A549 (cell line): Measurements from ENCODE around the gene IDH2. TPM values are rescaled to one million over a fixed set of nuclear protein-coding genes. Genes with fewer than 3 reads are reported as not detected.
"Not testable (repeated sequence)": the region's sequence is repeated elsewhere in the genome, so short reads cannot be mapped to it uniquely, and the experiment has no call there.

ENCODE experiments used
- ATAC-seq, 2 experiments: fragments of 200-7000 bp in 1 of 2; fragments of >200 bp in 1 of 2; cut with Nextera tagmentation in 1 of 2; cut with Tn5 transposase in 1 of 2; 3 replicates each; pipeline versions ENCODE4 v1.8.0 to v1.9.1; 2018 to 2020; ENCODE audit warnings: mild to moderate bottlenecking in 1 of 2, moderate library complexity in 1 of 2
- CTCF ChIA-PET: fragments of 300-600 bp; sonication (Branson Sonifier 250); formaldehyde crosslinking; extraction: SDS; loops from one replicate; lab custom pipeline; 2021; ENCODE audit warnings: antibody characterized with exemption, inconsistent platforms; lab: Yijun Ruan, JAX
- POLR2A ChIA-PET: fragments of 350-600 bp; formaldehyde crosslinking; extraction: SDS; loops from one replicate; lab custom pipeline; 2021; ENCODE audit warnings: antibody characterized with exemption, inconsistent platforms; lab: Yijun Ruan, JAX
- DNase-seq, 2 experiments: peaks; one replicate each; pipeline versions ENCODE4 v3.0.0 to v3.0.0-alpha.2; 2011 to 2016; ENCODE audit warnings: low read depth in 1 of 2, low spot score in 1 of 2
- FAIRE-seq: peaks from 2 replicates; lab custom pipeline; 2011; peaks lifted over from hg19 to GRCh38; lab: Jason Lieb, UNC
- H3K27ac ChIP-seq, 2 experiments: fragments of >200 bp; sonication (Bioruptor Twin); formaldehyde crosslinking; 3 replicates each; pipeline ENCODE4 v1.5.1; 2016 to 2017
- H3K4me1 ChIP-seq: fragments of >200 bp; sonication (Bioruptor Twin); formaldehyde crosslinking; 3 replicates; pipeline ENCODE4 v1.6.1; 2016
- H3K4me2 ChIP-seq: fragments of >200 bp; sonication (Bioruptor Twin); formaldehyde crosslinking; 3 replicates; pipeline ENCODE4 v1.6.1; 2016
- H3K4me3 ChIP-seq: fragments of >200 bp; sonication (Bioruptor Twin); formaldehyde crosslinking; 3 replicates; pipeline ENCODE4 v1.5.1; 2016
- H3K9me3 ChIP-seq: fragments of >200 bp; sonication (Bioruptor Twin); formaldehyde crosslinking; 3 replicates; pipeline ENCODE4 v1.6.1; 2016
- BHLHE40 ChIP-seq: IDR thresholded peaks from 2 replicates; pipeline ENCODE4 v1.6.1; 2012; ENCODE audit warnings: low read depth, low read length, inconsistent platforms
- CBX8 ChIP-seq: fragments of 200-600 bp; sonication (generic); IDR thresholded peaks from 2 replicates; pipeline ENCODE4 v1.6.1; 2016
- CEBPB ChIP-seq, 2 experiments: fragments of >200 bp in 1 of 2; sonication (Bioruptor Twin) in 1 of 2; formaldehyde crosslinking in 1 of 2; IDR thresholded peaks; 2 replicates each; pipeline ENCODE4 v1.6.1; 2012 to 2016
- CHD2 ChIP-seq: fragments of 150-350 bp; IDR thresholded peaks from 2 replicates; pipeline ENCODE4 v1.6.1; 2014; ENCODE audit warnings: low read length; ENCODE audit not compliant: partially characterized antibody
- CTCF ChIP-seq: fragments of >200 bp; sonication (Bioruptor Twin); formaldehyde crosslinking; IDR thresholded peaks from 3 replicates; pipeline ENCODE4 v1.5.1; 2016
- FOSL2 ChIP-seq, 2 experiments: fragments of 450-650 bp in 1 of 2; fragments of >200 bp in 1 of 2; sonication (Bioruptor Twin) in 1 of 2; formaldehyde crosslinking; IDR thresholded peaks; 2 replicates each; pipeline versions ENCODE4 v1.5.0 to v1.6.1; 2016 to 2020; ENCODE audit warnings: mild to moderate bottlenecking in 1 of 2, moderate library complexity in 1 of 2
- HES2 ChIP-seq: fragments of >200 bp; sonication (Bioruptor Twin); formaldehyde crosslinking; IDR thresholded peaks from 2 replicates; pipeline ENCODE4 v1.6.1; 2016
- KDM5A ChIP-seq: fragments of 200-600 bp; sonication (generic); IDR thresholded peaks from 2 replicates; pipeline ENCODE4 v1.6.1; 2016; ENCODE audit warnings: antibody characterized with exemption, mild to moderate bottlenecking
- MAFK ChIP-seq: fragments of 450-650 bp; IDR thresholded peaks from 2 replicates; pipeline ENCODE4 v1.6.1; 2014; ENCODE audit not compliant: partially characterized antibody
- POLR2AphosphoS2 ChIP-seq: conservative IDR thresholded peaks from 2 replicates; pipeline ENCODE4 v1.6.1; 2012; ENCODE audit warnings: low read length, improper control_type of control experiment, inconsistent platforms
- RAD21 ChIP-seq, 2 experiments: fragments of >200 bp in 1 of 2; sonication (Bioruptor Twin) in 1 of 2; formaldehyde crosslinking in 1 of 2; IDR thresholded peaks in 1 of 2; conservative IDR thresholded peaks in 1 of 2; 2 replicates in 1 of 2; 3 replicates in 1 of 2; pipeline ENCODE4 v1.6.1; 2012 to 2018; ENCODE audit warnings: inconsistent platforms in 1 of 2
- RARB ChIP-seq: fragments of 250-450 bp; sonication (Bioruptor Pico); IDR thresholded peaks from 2 replicates; pipeline ENCODE4 v1.8.0; 2021; ENCODE audit warnings: mild to moderate bottlenecking, moderate library complexity
- REST ChIP-seq: fragments of 200-600 bp; sonication (generic); IDR thresholded peaks from 2 replicates; pipeline ENCODE4 v1.6.1; 2016; ENCODE audit warnings: antibody characterized with exemption, mild to moderate bottlenecking, moderate library complexity
- RFX5 ChIP-seq: fragments of 450-650 bp; IDR thresholded peaks from 2 replicates; pipeline ENCODE4 v1.7.1; 2014; ENCODE audit warnings: antibody characterized with exemption, mild to moderate bottlenecking, moderate library complexity
- SREBF2 ChIP-seq: fragments of 450-650 bp; IDR thresholded peaks from 2 replicates; pipeline ENCODE4 v1.6.1; 2014; ENCODE audit warnings: mild to moderate bottlenecking, moderate library complexity
- ZNF302 ChIP-seq: fragments of 250-450 bp; sonication (Bioruptor Pico); IDR thresholded peaks from 2 replicates; pipeline ENCODE4 v1.9.0; 2021; ENCODE audit warnings: inconsistent platforms, mild to moderate bottlenecking, moderate library complexity
- WGBS: methylation state at CpG from one replicate; pipeline ENCODE4 v1.1.6; 2017; ENCODE audit errors: missing lambda C conversion rate; 5-methylcytosine and 5-hydroxymethylcytosine counted together
- polyA plus RNA-seq, 4 experiments: library from polyadenylated mRNA; depleted of rRNA in 3 of 4; stranded (reverse); fragments of >200 nt; fragmentation: RNase III in 1 of 4; extraction: RNeasy Plus Mini Kit Qiagen cat#74134 plus additional on column Dnase treatment in 1 of 4; gene quantifications; 2 replicates in 3 of 4; 3 replicates in 1 of 4; pipeline ENCODE4 v1.2.3, GENCODE V29; 2011 to 2017

The IDH2 gene
- polyA plus RNA-seq, 2 of the 4 experiments (the other 2 are of a cell fraction): 31.8 to 32.8 TPM

DNA sequence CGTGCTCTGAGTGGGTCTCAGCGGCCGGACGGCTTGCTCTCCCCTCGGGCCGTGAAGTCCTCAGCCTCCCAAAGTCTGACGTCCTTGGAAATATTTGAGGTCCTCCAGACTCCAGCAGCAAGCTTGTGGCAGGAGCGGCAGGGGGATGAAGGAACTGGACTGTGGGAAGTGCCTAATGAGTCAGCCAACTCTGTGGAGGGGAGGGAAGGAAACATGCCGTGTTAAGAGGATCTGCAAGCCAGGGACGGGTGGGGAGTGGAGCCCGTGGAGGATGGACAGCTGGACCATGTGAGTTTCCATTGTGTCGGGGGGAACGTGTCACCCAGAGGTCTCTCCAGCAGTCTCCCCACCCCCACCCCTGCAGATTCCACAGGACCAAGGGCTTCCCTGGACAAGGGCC is 39.4 kb upstream of the IDH2 start (continued):
- TF ChIP-seq CTCF: no peak

DNA sequence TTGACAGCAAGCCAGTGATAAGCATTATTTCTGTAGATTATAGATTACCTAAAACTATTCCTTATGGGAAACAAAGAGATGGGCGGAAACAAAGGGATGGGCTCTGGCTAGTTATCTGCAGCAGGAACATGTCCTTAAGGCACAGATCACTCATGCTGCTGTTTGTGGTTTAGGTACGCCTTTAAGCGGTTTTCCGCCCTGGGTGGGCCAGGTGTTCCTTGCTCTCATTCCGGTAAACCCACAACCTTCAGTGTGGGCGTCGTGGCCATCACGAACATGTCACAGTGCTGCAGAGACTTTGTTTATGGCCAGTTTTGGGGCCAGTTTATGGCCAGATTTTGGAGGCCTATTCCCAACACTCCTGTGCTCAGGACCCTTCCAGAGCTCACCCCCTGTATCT is 37.3 kb upstream of the IDH2 start:
- H3K4me2 ChIP-seq, H3K9me3 ChIP-seq, POLR2A ChIA-PET, H3K4me3 ChIP-seq, H3K27ac ChIP-seq, FAIRE-seq, ATAC-seq, DNase-seq: not testable (repeated sequence)
- H3K4me1 ChIP-seq: peaks cover 14% of the 10 kb centered on the region
- CTCF ChIA-PET: interaction anchor here (0.7 to 17.4 kb wide), 3 partner anchors 11 to 437 kb away, joined by 3 to 732 read pairs (median 7); partner anchors contain the start of genes CIB1, GDPGP1 and SEMA4B
- WGBS: 93% methylated on average over 8 of the region's 8 CpGs

DNA sequence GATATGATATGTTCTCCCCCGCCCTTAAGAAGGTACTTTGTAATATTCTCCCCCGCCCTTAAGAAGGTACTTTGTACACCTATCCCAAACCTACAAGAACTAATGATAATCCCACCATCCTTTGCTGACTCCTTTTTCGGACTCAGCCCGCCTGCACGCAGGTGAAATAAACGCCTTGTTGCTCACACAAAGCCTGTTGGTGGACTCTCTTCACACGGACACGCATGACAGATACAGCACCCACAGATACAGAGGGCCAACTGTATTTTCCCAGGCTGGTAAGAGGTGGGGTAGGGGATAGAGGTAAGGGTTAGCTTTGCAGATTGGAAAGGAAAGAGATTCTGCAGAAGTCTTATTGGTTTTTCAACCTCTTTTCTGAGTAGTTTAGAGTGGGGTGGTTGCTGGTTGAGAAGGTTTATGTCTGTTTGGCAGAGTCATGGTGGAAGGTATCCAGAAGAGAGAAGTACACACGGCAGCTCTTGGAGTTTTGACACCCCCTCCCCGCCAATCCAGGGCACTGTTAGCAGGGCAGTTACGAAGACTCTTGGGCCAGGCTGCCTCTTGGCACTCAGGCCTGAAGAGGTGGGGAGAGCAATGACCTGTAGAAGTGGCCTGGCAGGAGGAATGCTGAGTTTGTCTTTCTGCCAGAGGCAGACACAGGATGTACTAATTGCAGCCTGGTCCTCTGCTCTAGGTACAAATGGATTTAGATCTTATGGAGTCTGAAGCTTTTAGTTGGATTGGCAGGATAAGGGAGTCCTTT is 36.0 kb upstream of the IDH2 start:
- ChIA-PET POLR2A (interaction anchor here (0.6 kb wide), 1 partner anchor 18 kb away, joined by 4 read pairs; no protein-coding TSS in a partner anchor), CTCF (interaction anchor here (0.7 to 17.4 kb wide), 6 partner anchors 8 to 416 kb away, joined by 3 to 732 read pairs (median 4); partner anchors contain the start of genes CIB1, GDPGP1 and SEMA4B)
- ATAC-seq (no peak), FAIRE-seq (no peak), DNase-seq (no peak)
- H3K27ac ChIP-seq: no peak overlapping the region
- no peak overlapping the region for H3K4me3 ChIP-seq
- 84% methylated on average over 11 of the region's 11 CpGs for WGBS
- no peak for TF ChIP-seq RAD21 (conservative IDR thresholded peaks at IDR 0.05 in 1 of 2, IDR thresholded peaks at IDR 0.05 in 1 of 2)
- TF ChIP-seq SREBF2: no peak
- no peak for TF ChIP-seq REST
- no peak for TF ChIP-seq CBX8
- TF ChIP-seq ZNF302 (CRISPR knock-in tag): no peak
- no peak for TF ChIP-seq POLR2AphosphoS2
- TF ChIP-seq RARB (CRISPR knock-in tag): no peak
- TF ChIP-seq MAFK: no peak
- no peaks in the 10 kb centered on the region for H3K9me3 ChIP-seq
- no peak overlapping the region for H3K4me2 ChIP-seq
- peaks cover 9% of the 10 kb centered on the region for H3K4me1 ChIP-seq

DNA sequence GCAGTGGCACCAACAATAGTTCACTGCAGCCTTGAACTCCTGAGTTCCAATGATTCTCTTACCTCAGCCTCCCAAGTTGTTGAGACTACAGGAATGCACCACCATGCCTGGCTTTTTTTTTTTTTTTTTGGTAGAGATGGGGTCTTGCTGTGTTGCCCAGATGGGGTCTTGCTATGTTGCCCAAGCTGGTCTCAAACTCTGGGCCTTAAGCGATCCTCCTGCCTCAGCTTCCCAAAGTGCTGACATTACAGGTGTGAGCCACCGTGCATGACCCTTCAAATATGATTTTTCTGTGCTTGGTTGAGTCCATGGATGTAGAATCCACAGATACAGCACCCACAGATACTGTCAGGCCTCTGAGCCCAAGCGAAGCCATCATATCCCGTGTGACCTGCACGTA is 30.2 kb upstream of the IDH2 start:
- WGBS: 72% methylated on average over 5 of the region's 5 CpGs

More for the DNA sequence above, 30.2 kb upstream of the IDH2 start:
- DNase-seq (no peak), FAIRE-seq (no peak), ATAC-seq (no peak)
- Histone ChIP-seq H3K4me3 (no peak overlapping the region), H3K27ac (no peak overlapping the region), H3K4me1 (no peaks in the 10 kb centered on the region), H3K9me3 (no peaks in the 10 kb centered on the region), H3K4me2 (no peak overlapping the region)
- ChIA-PET POLR2A (no interaction called here), CTCF (interaction anchor here (1.0 to 1.8 kb wide), 2 partner anchors 9 to 11 kb away, joined by 3 to 8 read pairs; no protein-coding TSS in a partner anchor)
- no peak for TF ChIP-seq RFX5
- TF ChIP-seq MAFK: no peak
- TF ChIP-seq FOSL2 (IDR thresholded peaks at IDR 0.05): no peak
- no peak for TF ChIP-seq FOSL2 (CRISPR knock-in tag; IDR thresholded peaks at IDR 0.05)
- no peak for TF ChIP-seq CHD2
- no peak for TF ChIP-seq KDM5A
- no peak for TF ChIP-seq HES2
- TF ChIP-seq CEBPB (IDR thresholded peaks at IDR 0.05): no peak
- no peak for TF ChIP-seq BHLHE40
